Liver (tissue), 9 donors: ENCODE data around the gene INPP4A. TPM values are rescaled to one million over a fixed set of nuclear protein-coding genes. Genes with fewer than 3 reads are reported as not detected.

Experiments
- DNase-seq: peaks from one replicate; pipeline ENCODE4 v3.0.0-alpha.2; 2017; ENCODE audit warnings: low spot score
- H3K27ac ChIP-seq, 2 donors: one replicate each; pipeline ENCODE4 v1.7.0; 2013; ENCODE audit warnings: inconsistent platforms in 2 of 2, low read length in 2 of 2, control low read depth in 1 of 2, low read depth in 1 of 2, mild to moderate bottlenecking in 1 of 2
- H3K27me3 ChIP-seq, 4 donors: one replicate each; pipeline versions ENCODE4 v1.6.1 to v1.7.0; 2013; ENCODE audit warnings: low read length in 3 of 4, inconsistent platforms in 1 of 4, mild to moderate bottlenecking in 1 of 4, moderate library complexity in 1 of 4; ENCODE audit not compliant: control insufficient read depth in 4 of 4, insufficient read depth in 4 of 4
- H3K36me3 ChIP-seq, 4 donors: one replicate each; pipeline versions ENCODE4 v1.6.1 to v1.7.0; 2013; ENCODE audit warnings: low read length in 3 of 4, mild to moderate bottlenecking in 3 of 4, low read depth in 1 of 4, moderate library complexity in 1 of 4; ENCODE audit not compliant: control insufficient read depth in 4 of 4, insufficient read depth in 3 of 4
- H3K4me1 ChIP-seq, 4 donors: one replicate each; pipeline versions ENCODE4 v1.6.1 to v1.7.0; 2013; ENCODE audit warnings: low read length in 3 of 4, mild to moderate bottlenecking in 3 of 4, moderate library complexity in 1 of 4; ENCODE audit not compliant: control insufficient read depth in 4 of 4, insufficient read depth in 4 of 4
- H3K4me3 ChIP-seq, 3 donors: one replicate each; pipeline versions ENCODE4 v1.6.1 to v1.7.0; 2013; ENCODE audit warnings: low read length in 3 of 3, control low read depth in 1 of 3, low read depth in 1 of 3, mild to moderate bottlenecking in 1 of 3
- H3K9ac ChIP-seq, 2 donors: one replicate each; pipeline ENCODE4 v1.7.0; 2013; ENCODE audit warnings: low read length in 2 of 2, mild to moderate bottlenecking in 2 of 2, moderate library complexity in 2 of 2, control low read depth in 1 of 2, low read depth in 1 of 2
- H3K9me3 ChIP-seq, 4 donors: one replicate each; pipeline versions ENCODE4 v1.6.1 to v1.7.0; 2013; ENCODE audit warnings: low read length in 3 of 4; ENCODE audit not compliant: control insufficient read depth in 4 of 4
- ATF3 ChIP-seq: IDR thresholded peaks from 2 replicates; pipeline ENCODE4 v1.6.1; 2016; ENCODE audit warnings: antibody characterized with exemption
- EGR1 ChIP-seq, 2 donors: IDR thresholded peaks; 2 replicates each; pipeline ENCODE4 v1.6.1; 2016 to 2018; ENCODE audit warnings: antibody characterized with exemption in 2 of 2, low read depth in 2 of 2
- FOXA1 ChIP-seq: IDR thresholded peaks from 2 replicates; pipeline ENCODE4 v1.6.1; 2016; ENCODE audit warnings: antibody characterized with exemption
- FOXA2 ChIP-seq: IDR thresholded peaks from 2 replicates; pipeline ENCODE4 v1.6.1; 2016; ENCODE audit warnings: antibody characterized with exemption
- GABPA ChIP-seq, 2 donors: IDR thresholded peaks in 1 of 2; conservative IDR thresholded peaks in 1 of 2; 2 replicates each; pipeline ENCODE4 v1.6.1; 2016; ENCODE audit warnings: antibody characterized with exemption in 2 of 2, mild to moderate bottlenecking in 1 of 2, moderate library complexity in 1 of 2
- HNF4A ChIP-seq, 2 donors: conservative IDR thresholded peaks; 2 replicates each; pipeline ENCODE4 v1.6.1; 2016; ENCODE audit warnings: antibody characterized with exemption in 2 of 2, mild to moderate bottlenecking in 2 of 2
- HNF4G ChIP-seq: IDR thresholded peaks from 2 replicates; pipeline ENCODE4 v1.6.1; 2016; ENCODE audit warnings: antibody characterized with exemption
- JUND ChIP-seq, 2 donors: IDR thresholded peaks; 2 replicates each; pipeline ENCODE4 v1.6.1; 2016; ENCODE audit warnings: antibody characterized with exemption in 2 of 2
- NR2F2 ChIP-seq: IDR thresholded peaks from 2 replicates; pipeline ENCODE4 v1.6.1; 2016; ENCODE audit warnings: antibody characterized with exemption
- RAD21 ChIP-seq, 2 donors: IDR thresholded peaks; 2 replicates each; pipeline ENCODE4 v1.6.1; 2016; ENCODE audit warnings: antibody characterized with exemption in 2 of 2, mild to moderate bottlenecking in 2 of 2
- SP1 ChIP-seq: IDR thresholded peaks from 2 replicates; pipeline ENCODE4 v1.6.1; 2018; ENCODE audit warnings: antibody characterized with exemption, mild to moderate bottlenecking
- TAF1 ChIP-seq: conservative IDR thresholded peaks from 2 replicates; pipeline ENCODE4 v1.6.1; 2016; ENCODE audit warnings: antibody characterized with exemption, mild to moderate bottlenecking
- YY1 ChIP-seq: IDR thresholded peaks from 2 replicates; pipeline ENCODE4 v1.6.1; 2016; ENCODE audit warnings: antibody characterized with exemption, mild to moderate bottlenecking
- WGBS: extraction: QIAGEN DNeasy Blood & Tissue Kit; methylation state at CpG from one replicate; pipeline ENCODE4 v1.1.7; 2013; 5-methylcytosine and 5-hydroxymethylcytosine counted together
- polyA plus RNA-seq, 2 donors: library from polyadenylated mRNA; stranded (reverse) in 1 of 2; unstranded in 1 of 2; fragments of 200-250 nt in 1 of 2; fragments of >200 nt in 1 of 2; fragmentation: Nextera tagmentation in 1 of 2; extraction: Ambion mirVana in 1 of 2; gene quantifications; one replicate each; pipeline versions ENCODE4 v1.2.1 to v1.2.3, GENCODE V29; 2013 to 2015
- total RNA-seq, 2 donors: library from RNA; depleted of rRNA; stranded (reverse); fragments of >200 nt; gene quantifications; one replicate each; pipeline ENCODE4 v1.2.3, GENCODE V29; 2014
- TF ChIP-seq, protein P1 (sequence below): fragments of 150-350 bp; IDR thresholded peaks from 2 replicates; pipeline ENCODE4 v1.5.1; 2017; ENCODE audit warnings: improper control_type of control experiment, low read depth, low read length; ENCODE audit not compliant: missing input control
- TF ChIP-seq, protein P2 (sequence below): IDR thresholded peaks from 2 replicates; pipeline ENCODE4 v1.6.1; 2016; ENCODE audit warnings: antibody characterized with exemption, mild to moderate bottlenecking
- donor health status: healthy.
- donor health status: healthy.
- donor health status: healthy.
- donor health status: healthy.
- donor health status: healthy.

INPP4A gene
- total and polyA plus RNA-seq, 4 donors = 2.9 to 14.9 (median 7.2) TPM

DNA sequence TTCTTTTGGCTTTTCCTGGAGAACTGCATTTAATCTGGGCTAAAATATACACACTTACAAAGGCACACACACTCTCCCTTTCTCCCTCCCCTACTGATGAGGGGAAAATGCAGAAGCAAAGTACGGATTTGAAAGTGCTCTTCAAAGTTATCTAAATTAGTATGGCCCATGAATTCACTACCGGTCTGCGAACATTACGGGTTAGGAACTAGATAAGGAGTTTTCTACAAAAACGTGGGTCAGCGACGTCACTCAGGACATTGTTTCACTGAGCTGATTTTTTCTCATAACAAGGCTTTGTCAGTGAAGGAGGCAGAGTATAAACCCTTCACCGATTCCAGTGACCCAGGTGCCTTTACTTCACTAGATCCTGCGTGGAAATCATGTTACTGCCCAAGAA, 116.4 kb downstream of the INPP4A start:
- H3K36me3 ChIP-seq = peaks cover 1 to 17% (median 11%) of the 10 kb centered on the region in 4 donors
- H3K4me1 ChIP-seq = no peaks in the 10 kb centered on the region
- H3K9ac ChIP-seq = no peak overlapping the region
- no peak overlapping the region for H3K4me3 ChIP-seq
- 93% methylated on average over 9 of the region's 9 CpGs for WGBS
- no peak for TF ChIP-seq GABPA (IDR thresholded peaks at IDR 0.05 in 1 of 2, conservative IDR thresholded peaks at IDR 0.05 in 1 of 2)
- no peak for TF ChIP-seq HNF4G
- TF ChIP-seq ATF3 = no peak
- TF ChIP-seq, protein P1, sequence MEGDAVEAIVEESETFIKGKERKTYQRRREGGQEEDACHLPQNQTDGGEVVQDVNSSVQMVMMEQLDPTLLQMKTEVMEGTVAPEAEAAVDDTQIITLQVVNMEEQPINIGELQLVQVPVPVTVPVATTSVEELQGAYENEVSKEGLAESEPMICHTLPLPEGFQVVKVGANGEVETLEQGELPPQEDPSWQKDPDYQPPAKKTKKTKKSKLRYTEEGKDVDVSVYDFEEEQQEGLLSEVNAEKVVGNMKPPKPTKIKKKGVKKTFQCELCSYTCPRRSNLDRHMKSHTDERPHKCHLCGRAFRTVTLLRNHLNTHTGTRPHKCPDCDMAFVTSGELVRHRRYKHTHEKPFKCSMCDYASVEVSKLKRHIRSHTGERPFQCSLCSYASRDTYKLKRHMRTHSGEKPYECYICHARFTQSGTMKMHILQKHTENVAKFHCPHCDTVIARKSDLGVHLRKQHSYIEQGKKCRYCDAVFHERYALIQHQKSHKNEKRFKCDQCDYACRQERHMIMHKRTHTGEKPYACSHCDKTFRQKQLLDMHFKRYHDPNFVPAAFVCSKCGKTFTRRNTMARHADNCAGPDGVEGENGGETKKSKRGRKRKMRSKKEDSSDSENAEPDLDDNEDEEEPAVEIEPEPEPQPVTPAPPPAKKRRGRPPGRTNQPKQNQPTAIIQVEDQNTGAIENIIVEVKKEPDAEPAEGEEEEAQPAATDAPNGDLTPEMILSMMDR = no peak
- TF ChIP-seq FOXA1 = no peak
- TF ChIP-seq RAD21 (IDR thresholded peaks at IDR 0.05) = no peak
- TF ChIP-seq FOXA2 = no peak
- no peak for TF ChIP-seq EGR1 (IDR thresholded peaks at IDR 0.05; ENCODE audit: low read depth in 2 of 2)
- no peak for TF ChIP-seq SP1
- TF ChIP-seq NR2F2 = no peak
- TF ChIP-seq TAF1 = no peak
- TF ChIP-seq YY1 = no peak
- no peak for TF ChIP-seq HNF4A (conservative IDR thresholded peaks at IDR 0.05)
- TF ChIP-seq, protein P2, sequence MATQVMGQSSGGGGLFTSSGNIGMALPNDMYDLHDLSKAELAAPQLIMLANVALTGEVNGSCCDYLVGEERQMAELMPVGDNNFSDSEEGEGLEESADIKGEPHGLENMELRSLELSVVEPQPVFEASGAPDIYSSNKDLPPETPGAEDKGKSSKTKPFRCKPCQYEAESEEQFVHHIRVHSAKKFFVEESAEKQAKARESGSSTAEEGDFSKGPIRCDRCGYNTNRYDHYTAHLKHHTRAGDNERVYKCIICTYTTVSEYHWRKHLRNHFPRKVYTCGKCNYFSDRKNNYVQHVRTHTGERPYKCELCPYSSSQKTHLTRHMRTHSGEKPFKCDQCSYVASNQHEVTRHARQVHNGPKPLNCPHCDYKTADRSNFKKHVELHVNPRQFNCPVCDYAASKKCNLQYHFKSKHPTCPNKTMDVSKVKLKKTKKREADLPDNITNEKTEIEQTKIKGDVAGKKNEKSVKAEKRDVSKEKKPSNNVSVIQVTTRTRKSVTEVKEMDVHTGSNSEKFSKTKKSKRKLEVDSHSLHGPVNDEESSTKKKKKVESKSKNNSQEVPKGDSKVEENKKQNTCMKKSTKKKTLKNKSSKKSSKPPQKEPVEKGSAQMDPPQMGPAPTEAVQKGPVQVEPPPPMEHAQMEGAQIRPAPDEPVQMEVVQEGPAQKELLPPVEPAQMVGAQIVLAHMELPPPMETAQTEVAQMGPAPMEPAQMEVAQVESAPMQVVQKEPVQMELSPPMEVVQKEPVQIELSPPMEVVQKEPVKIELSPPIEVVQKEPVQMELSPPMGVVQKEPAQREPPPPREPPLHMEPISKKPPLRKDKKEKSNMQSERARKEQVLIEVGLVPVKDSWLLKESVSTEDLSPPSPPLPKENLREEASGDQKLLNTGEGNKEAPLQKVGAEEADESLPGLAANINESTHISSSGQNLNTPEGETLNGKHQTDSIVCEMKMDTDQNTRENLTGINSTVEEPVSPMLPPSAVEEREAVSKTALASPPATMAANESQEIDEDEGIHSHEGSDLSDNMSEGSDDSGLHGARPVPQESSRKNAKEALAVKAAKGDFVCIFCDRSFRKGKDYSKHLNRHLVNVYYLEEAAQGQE = no peak
- TF ChIP-seq JUND (IDR thresholded peaks at IDR 0.05) = no peak
- H3K27me3 ChIP-seq = no peaks in the 10 kb centered on the region
- H3K27ac ChIP-seq = no peak overlapping the region
- no peaks in the 10 kb centered on the region for H3K9me3 ChIP-seq
- DNase-seq = no peak

- DNase-seq = no peak
- peaks cover 1 to 18% (median 14%) of the 10 kb centered on the region in 4 donors for H3K36me3 ChIP-seq
- TF ChIP-seq NR2F2 = peak; percentile 26
- TF ChIP-seq FOXA1 = no peak
- H3K27ac ChIP-seq = no peak overlapping the region
- H3K27me3 ChIP-seq = no peaks in the 10 kb centered on the region
- WGBS = 84% methylated on average over 13 of the region's 13 CpGs
- no peaks in the 10 kb centered on the region for H3K4me1 ChIP-seq
- no peak overlapping the region for H3K4me3 ChIP-seq
- no peaks in the 10 kb centered on the region for H3K9me3 ChIP-seq
- no peak overlapping the region for H3K9ac ChIP-seq
Measured at GRCh38 chr2:98561902-98562695, 117.4 kb downstream of the INPP4A start.
